ENCODE measurements around the gene GCN1. TPM values are rescaled to one million over a fixed set of nuclear protein-coding genes. Genes with fewer than 3 reads are reported as not detected.

GCN1 gene
- total RNA-seq, 1 donor from 2014 or later, result 92.3 TPM

- no peak for DNase-seq (ENCODE audit: low spot score)
- H3K36me3 Mint-ChIP-seq (ENCODE audit: low read depth), result peaks cover 37% of the 10 kb centered on the region
Measured at GRCh38 chr12:120183211-120183631, 11.3 kb downstream of the GCN1 start.

GRCh38 chr12:120181991-120182631, 12.4 kb downstream of the GCN1 start:
- peaks cover 45% of the 10 kb centered on the region for H3K36me3 Mint-ChIP-seq (ENCODE audit: low read depth)
- peaks cover 17% of the 10 kb centered on the region for H3K4me1 Mint-ChIP-seq (ENCODE audit: low read depth)
- TF ChIP-seq CTCF (IDR thresholded peaks at IDR 0.05), result no peak
- no peaks in the 10 kb centered on the region for H3K27me3 Mint-ChIP-seq (ENCODE audit: low read depth)
- H3K27ac Mint-ChIP-seq (ENCODE audit: unreplicated experiment), result peak overlapping the region; percentile 75
- DNase-seq (ENCODE audit: low spot score), result no peak
- H3K4me3 Mint-ChIP-seq (ENCODE audit: unreplicated experiment), result no peak overlapping the region
- H3K9me3 Mint-ChIP-seq (ENCODE audit: low read depth), result no peaks in the 10 kb centered on the region

More at GRCh38 chr12:120183211-120183631, 11.3 kb downstream of the GCN1 start:
- peak overlapping the region; percentile 69 for H3K27ac Mint-ChIP-seq (ENCODE audit: unreplicated experiment)
- H3K4me3 Mint-ChIP-seq (ENCODE audit: unreplicated experiment), result no peak overlapping the region
- H3K9me3 Mint-ChIP-seq (ENCODE audit: low read depth), result no peaks in the 10 kb centered on the region
- no peak for TF ChIP-seq CTCF (IDR thresholded peaks at IDR 0.05)
- H3K4me1 Mint-ChIP-seq (ENCODE audit: low read depth), result peaks cover 17% of the 10 kb centered on the region
- H3K27me3 Mint-ChIP-seq (ENCODE audit: low read depth), result no peaks in the 10 kb centered on the region

- Mint-ChIP-seq H3K4me1 (ENCODE audit: low read depth) (peaks cover 17% of the 10 kb centered on the region), H3K4me3 (ENCODE audit: unreplicated experiment) (no peak overlapping the region), H3K27me3 (ENCODE audit: low read depth) (no peaks in the 10 kb centered on the region), H3K9me3 (ENCODE audit: low read depth) (no peaks in the 10 kb centered on the region), H3K27ac (ENCODE audit: unreplicated experiment) (no peak overlapping the region), H3K36me3 (ENCODE audit: low read depth) (peaks cover 45% of the 10 kb centered on the region)
- no peak for TF ChIP-seq CTCF (IDR thresholded peaks at IDR 0.05)
- DNase-seq (ENCODE audit: low spot score), result no peak
Measured at GRCh38 chr12:120180975-120181374, 13.5 kb downstream of the GCN1 start.

GRCh38 chr12:120175537-120175936, 19.0 kb downstream of the GCN1 start:
- no peaks in the 10 kb centered on the region for H3K27me3 Mint-ChIP-seq (ENCODE audit: low read depth)
- no peak for TF ChIP-seq CTCF (IDR thresholded peaks at IDR 0.05)
- H3K36me3 Mint-ChIP-seq (ENCODE audit: low read depth), result peaks cover 50% of the 10 kb centered on the region
- H3K4me1 Mint-ChIP-seq (ENCODE audit: low read depth), result no peaks in the 10 kb centered on the region
- H3K9me3 Mint-ChIP-seq (ENCODE audit: low read depth), result no peaks in the 10 kb centered on the region
- no peak overlapping the region for H3K4me3 Mint-ChIP-seq (ENCODE audit: unreplicated experiment)
- no peak for DNase-seq (ENCODE audit: low spot score)
- no peak overlapping the region for H3K27ac Mint-ChIP-seq (ENCODE audit: unreplicated experiment)

- no peaks in the 10 kb centered on the region for H3K9me3 Mint-ChIP-seq (ENCODE audit: low read depth)
- TF ChIP-seq CTCF (IDR thresholded peaks at IDR 0.05), result no peak
- peaks cover 54% of the 10 kb centered on the region for H3K36me3 Mint-ChIP-seq (ENCODE audit: low read depth)
- no peak for DNase-seq (ENCODE audit: low spot score)
- H3K27ac Mint-ChIP-seq (ENCODE audit: unreplicated experiment), result no peak overlapping the region
- H3K4me3 Mint-ChIP-seq (ENCODE audit: unreplicated experiment), result no peak overlapping the region
- H3K4me1 Mint-ChIP-seq (ENCODE audit: low read depth), result no peaks in the 10 kb centered on the region
- no peaks in the 10 kb centered on the region for H3K27me3 Mint-ChIP-seq (ENCODE audit: low read depth)
Measured at GRCh38 chr12:120175062-120175461, 19.5 kb downstream of the GCN1 start.
